Esophagus (tissue), 2 donors: ENCODE data around the gene SLC2A8. TPM values are rescaled to one million over a fixed set of nuclear protein-coding genes. Genes with fewer than 3 reads are reported as not detected.

Experiments used
- H3K27ac ChIP-seq, 2 donors: one replicate each; pipeline ENCODE4 v1.5.1; 2013; ENCODE audit warnings: low read depth in 2 of 2, mild to moderate bottlenecking in 2 of 2, inconsistent platforms in 1 of 2, low read length in 1 of 2, moderate library complexity in 1 of 2
- H3K27me3 ChIP-seq, 2 donors: one replicate each; pipeline ENCODE4 v1.6.1; 2013; ENCODE audit warnings: low read length in 2 of 2, control low read depth in 1 of 2, mild to moderate bottlenecking in 1 of 2; ENCODE audit not compliant: insufficient read depth in 2 of 2, control insufficient read depth in 1 of 2
- H3K36me3 ChIP-seq, 2 donors: one replicate each; pipeline ENCODE4 v1.6.1; 2013; ENCODE audit warnings: low read length in 1 of 2; ENCODE audit not compliant: control insufficient read depth in 2 of 2, insufficient read depth in 2 of 2
- H3K4me1 ChIP-seq, 2 donors: one replicate each; pipeline ENCODE4 v1.6.1; 2013; ENCODE audit warnings: low read length in 1 of 2; ENCODE audit not compliant: control insufficient read depth in 2 of 2, insufficient read depth in 2 of 2
- H3K4me3 ChIP-seq, 2 donors: one replicate each; pipeline ENCODE4 v1.5.1; 2013; ENCODE audit warnings: low read length in 2 of 2, mild to moderate bottlenecking in 2 of 2, low read depth in 1 of 2, moderate library complexity in 1 of 2
- H3K9me3 ChIP-seq, 2 donors: one replicate each; pipeline ENCODE4 v1.6.1; 2013; ENCODE audit warnings: mild to moderate bottlenecking in 2 of 2, low read depth in 1 of 2, low read length in 1 of 2, moderate library complexity in 1 of 2; ENCODE audit not compliant: control insufficient read depth in 2 of 2, insufficient read depth in 1 of 2
- WGBS, 2 donors: extraction: QIAGEN DNeasy Blood & Tissue Kit; methylation state at CpG; one replicate each; pipeline ENCODE4 v1.1.7; 2013; 5-methylcytosine and 5-hydroxymethylcytosine counted together
- polyA plus RNA-seq, 2 donors: library from polyadenylated mRNA; stranded (reverse); fragments of 200-250 nt; gene quantifications; one replicate each; pipeline ENCODE4 v1.2.3, GENCODE V29; 2013
- donor health status: healthy with polysubstance abuse.
- donor health status: Bipolar disorder and iron deficiency.

The SLC2A8 gene
- polyA plus RNA-seq, 2 donors = 10.3 to 12.2 TPM

- peaks cover 0 to 5% of the 10 kb centered on the region in 2 donors for H3K9me3 ChIP-seq
- no peaks in the 10 kb centered on the region for H3K27me3 ChIP-seq
- peaks cover 16 to 37% of the 10 kb centered on the region in 2 donors for H3K36me3 ChIP-seq
- H3K4me1 ChIP-seq = peaks cover 0 to 2% of the 10 kb centered on the region in 2 donors
- H3K4me3 ChIP-seq = no peak overlapping the region
- peak overlapping the region in 1 of 2 donors; percentile 47 for H3K27ac ChIP-seq
- WGBS, 2 donors = 92% methylated on average over 17 of the region's 17 CpGs
Measured at GRCh38 chr9:127444283-127444920, 47.4 kb downstream of the SLC2A8 start.

- no peaks in the 10 kb centered on the region for H3K27me3 ChIP-seq
- H3K27ac ChIP-seq = peak overlapping the region in 1 of 2 donors; percentile 0
- peaks cover 16 to 35% of the 10 kb centered on the region in 2 donors for H3K36me3 ChIP-seq
- no peak overlapping the region for H3K4me3 ChIP-seq
- peaks cover 0 to 5% of the 10 kb centered on the region in 2 donors for H3K4me1 ChIP-seq
- 85 to 88% methylated on average over 15 of the region's 15 CpGs for WGBS, 2 donors
- peaks cover 0 to 5% of the 10 kb centered on the region in 2 donors for H3K9me3 ChIP-seq
Measured at GRCh38 chr9:127444921-127445850, 48.2 kb downstream of the SLC2A8 start.

- WGBS, 2 donors = 66 to 73% methylated on average over 4 of the region's 4 CpGs
- Histone ChIP-seq H3K27me3 (no peaks in the 10 kb centered on the region), H3K4me1 (peaks cover 0 to 5% of the 10 kb centered on the region in 2 donors), H3K27ac (no peak overlapping the region), H3K36me3 (peaks cover 16 to 35% of the 10 kb centered on the region in 2 donors), H3K9me3 (peaks cover 0 to 5% of the 10 kb centered on the region in 2 donors), H3K4me3 (no peak overlapping the region)
Measured at GRCh38 chr9:127445851-127446712, 49.1 kb downstream of the SLC2A8 start.

- H3K36me3 ChIP-seq = peaks cover 16 to 35% of the 10 kb centered on the region in 2 donors
- H3K4me1 ChIP-seq = peaks cover 0 to 5% of the 10 kb centered on the region in 2 donors
- WGBS, 2 donors = 77 to 83% methylated on average over 7 of the region's 7 CpGs
- peaks cover 0 to 5% of the 10 kb centered on the region in 2 donors for H3K9me3 ChIP-seq
- no peak overlapping the region for H3K4me3 ChIP-seq
- no peaks in the 10 kb centered on the region for H3K27me3 ChIP-seq
- H3K27ac ChIP-seq = no peak overlapping the region
Measured at GRCh38 chr9:127446713-127447415, 49.9 kb downstream of the SLC2A8 start.

GRCh38 chr9:127447416-127448111, 50.6 kb downstream of the SLC2A8 start:
- H3K36me3 ChIP-seq = peaks cover 16 to 35% of the 10 kb centered on the region in 2 donors
- WGBS, 2 donors = 74 to 76% methylated on average over 7 of the region's 7 CpGs

GRCh38 chr9:127448112-127448805, 51.3 kb downstream of the SLC2A8 start:
- Histone ChIP-seq H3K36me3 (peaks cover 16 to 35% of the 10 kb centered on the region in 2 donors), H3K27me3 (no peaks in the 10 kb centered on the region), H3K4me1 (peaks cover 0 to 13% of the 10 kb centered on the region in 2 donors), H3K4me3 (peak overlapping the region in 1 of 2 donors; percentile 90), H3K9me3 (peaks cover 0 to 5% of the 10 kb centered on the region in 2 donors), H3K27ac (peak overlapping the region in 1 of 2 donors; percentile 6)
- WGBS, 2 donors = 86 to 87% methylated on average over 8 of the region's 8 CpGs

More at GRCh38 chr9:127447416-127448111, 50.6 kb downstream of the SLC2A8 start:
- Histone ChIP-seq H3K27me3 (no peaks in the 10 kb centered on the region), H3K4me1 (peaks cover 0 to 11% of the 10 kb centered on the region in 2 donors), H3K27ac (peak overlapping the region in 1 of 2 donors; percentile 50), H3K9me3 (peaks cover 0 to 5% of the 10 kb centered on the region in 2 donors), H3K4me3 (no peak overlapping the region)

- peak overlapping the region; percentile 90 to 93 for H3K4me3 ChIP-seq
- 37 to 40% methylated on average over 5 of the region's 5 CpGs for whole genome bisulfite sequencing, 2 donors
- no peaks in the 10 kb centered on the region for H3K27me3 ChIP-seq
- H3K27ac ChIP-seq = peak overlapping the region; percentile 78 to 94
- peaks cover 0 to 13% of the 10 kb centered on the region in 2 donors for H3K4me1 ChIP-seq
- peaks cover 0 to 3% of the 10 kb centered on the region in 2 donors for H3K9me3 ChIP-seq
- peaks cover 14 to 33% of the 10 kb centered on the region in 2 donors for H3K36me3 ChIP-seq
Measured at GRCh38 chr9:127449332-127449966, 52.5 kb downstream of the SLC2A8 start.
